ENCODE data around the gene LMF2. TPM values are rescaled to one million over a fixed set of nuclear protein-coding genes. Genes with fewer than 3 reads are reported as not detected.

Gene LMF2
- total RNA-seq, 1 experiment from 2014 or later = 37.3 TPM

- Histone ChIP-seq H3F3A (ENCODE audit: insufficient read depth, low read depth) (peaks cover 54% of the 10 kb centered on the region), H3K9me3 (ENCODE audit: insufficient read depth, low read depth) (no peaks in the 10 kb centered on the region), H3K4me3 (peak overlapping the region; percentile 87; the same call in 1 of the 2 replicates), H3K4me2 (peak overlapping the region; percentile 85), H3K9me2 (ENCODE audit: insufficient read depth) (no peaks in the 10 kb centered on the region), H3K4me1 (replicated peaks; ENCODE audit: insufficient read depth) (peaks cover 28% of the 10 kb centered on the region), H3K36me3 (ENCODE audit: low read depth) (no peaks in the 10 kb centered on the region), H2AFZ (no peak overlapping the region), H3K27me3 (ENCODE audit: insufficient read depth, low read depth) (no peaks in the 10 kb centered on the region), H3K79me2 (ENCODE audit: low read depth) (no peaks in the 10 kb centered on the region), H3K27ac (peak overlapping the region; percentile 60; the same call in 1 of the 2 replicates), H4K20me1 (ENCODE audit: insufficient read depth) (no peaks in the 10 kb centered on the region)
- no peak for DNase-seq
- TF ChIP-seq CTCF (conservative IDR thresholded peaks at IDR 0.05) (no peak), EZH2 (IDR thresholded peaks at IDR 0.05; ENCODE audit: low read depth) (no peak)
- POLR2A ChIA-PET (ENCODE audit: unreplicated experiment) = interaction anchor here (1.2 kb wide), 1 partner anchor 30 kb away, joined by 3 read pairs; the partner anchor contains the start of gene SYCE3
- no TSS peak for BruUV-seq (replicated peaks)
- intact Hi-C loops (cut with micrococcal nuclease; ENCODE audit: unreplicated experiment) = no loop called here
- CTCF ChIA-PET = interaction anchor here (0.6 kb wide), 1 partner anchor 67 kb away, joined by 3 read pairs; no protein-coding TSS in a partner anchor
Observed at GRCh38 chr22:50532824-50533796, 25.6 kb upstream of the LMF2 start.

- CTCF ChIA-PET = interaction anchor here (0.6 to 1.3 kb wide), 2 partner anchors 29 to 31 kb away, joined by 3 to 5 read pairs; partner anchors contain the start of gene SYCE3
- H3K27ac ChIP-seq = peak overlapping the region; percentile 60
- intact Hi-C loops (cut with micrococcal nuclease; ENCODE audit: unreplicated experiment) = loop anchor here (2.0 kb wide), 1 partner anchor 31 kb away; the partner anchor contains the start of gene SYCE3
Observed at GRCh38 chr22:50531962-50532674, 24.6 kb upstream of the LMF2 start.

More at GRCh38 chr22:50531962-50532674, 24.6 kb upstream of the LMF2 start:
- DNase-seq = peak; percentile 69 to 76
- Histone ChIP-seq H3K9me3 (ENCODE audit: insufficient read depth, low read depth) (no peaks in the 10 kb centered on the region), H2AFZ (peak overlapping the region; percentile 78), H3K4me2 (peak overlapping the region; percentile 85), H3K79me2 (ENCODE audit: low read depth) (no peaks in the 10 kb centered on the region), H3F3A (ENCODE audit: insufficient read depth, low read depth) (peaks cover 54% of the 10 kb centered on the region), H4K20me1 (ENCODE audit: insufficient read depth) (no peaks in the 10 kb centered on the region), H3K4me1 (replicated peaks; ENCODE audit: insufficient read depth) (peaks cover 26% of the 10 kb centered on the region), H3K4me3 (peak overlapping the region; percentile 87), H3K36me3 (ENCODE audit: low read depth) (no peaks in the 10 kb centered on the region), H3K9me2 (ENCODE audit: insufficient read depth) (no peaks in the 10 kb centered on the region), H3K27me3 (ENCODE audit: insufficient read depth, low read depth) (no peaks in the 10 kb centered on the region)
- no TSS peak for BruUV-seq (replicated peaks)
- POLR2A ChIA-PET (ENCODE audit: unreplicated experiment) = interaction anchor here (1.2 kb wide), 1 partner anchor 31 kb away, joined by 3 read pairs; the partner anchor contains the start of gene SYCE3
- no peak for TF ChIP-seq EZH2 (IDR thresholded peaks at IDR 0.05; ENCODE audit: low read depth)
- TF ChIP-seq CTCF (conservative IDR thresholded peaks at IDR 0.05) = no peak
